HEK293T (cell line): Measurements from ENCODE around the gene TRAM2.

ENCODE experiments used
- ARNT ChIP-seq: fragments of 450-650 bp; IDR thresholded peaks from 2 replicates; pipeline ENCODE4 v1.6.1; 2017; ENCODE audit warnings: mild to moderate bottlenecking
- BHLHE40 ChIP-seq: fragments of 450-650 bp; IDR thresholded peaks from 2 replicates; pipeline ENCODE4 v1.6.1; 2016; ENCODE audit warnings: mild to moderate bottlenecking, moderate library complexity, borderline replicate concordance
- FOXA1 ChIP-seq: fragments of 450-650 bp; IDR thresholded peaks from 2 replicates; pipeline ENCODE4 v1.6.1; 2016; ENCODE audit warnings: mild to moderate bottlenecking
- FOXM1 ChIP-seq: fragments of 450-650 bp; IDR thresholded peaks from 2 replicates; pipeline ENCODE4 v1.6.1; 2017; ENCODE audit warnings: mild to moderate bottlenecking, borderline replicate concordance
- L3MBTL2 ChIP-seq: fragments of 450-650 bp; conservative IDR thresholded peaks from 2 replicates; pipeline ENCODE4 v1.6.1; 2016; ENCODE audit warnings: mild to moderate bottlenecking
- LEF1 ChIP-seq: fragments of 450-650 bp; IDR thresholded peaks from 2 replicates; pipeline ENCODE4 v1.6.1; 2017; ENCODE audit warnings: mild to moderate bottlenecking, borderline replicate concordance
- NFRKB ChIP-seq: fragments of 450-650 bp; IDR thresholded peaks from 2 replicates; pipeline ENCODE4 v1.6.1; 2016; ENCODE audit warnings: mild to moderate bottlenecking, moderate library complexity
- SUZ12 ChIP-seq: fragments of 450-650 bp; IDR thresholded peaks from 2 replicates; pipeline ENCODE4 v1.6.1; 2016; ENCODE audit warnings: mild to moderate bottlenecking
- TARDBP ChIP-seq: fragments of 450-650 bp; IDR thresholded peaks from 2 replicates; pipeline ENCODE4 v1.6.1; 2016
- ZNF384 ChIP-seq: fragments of 450-650 bp; IDR thresholded peaks from 2 replicates; pipeline ENCODE4 v1.6.1; 2016

DNA sequence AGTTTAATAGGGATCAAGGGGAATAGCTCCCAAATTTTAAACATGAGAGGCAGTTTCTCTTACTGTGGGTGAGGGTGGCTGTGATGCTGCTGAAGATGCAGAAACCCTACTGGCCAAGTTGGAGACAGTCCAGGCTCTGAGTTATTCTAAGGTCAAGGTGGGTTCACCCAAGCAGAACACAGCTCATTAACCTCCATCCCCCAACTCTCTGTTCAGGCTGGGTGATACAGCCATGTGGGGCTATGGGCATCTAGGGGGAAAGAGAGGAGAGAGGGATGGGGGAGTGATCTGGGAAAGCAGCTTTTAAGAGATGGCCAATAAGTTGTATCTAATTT is 18.9 kb upstream of the TRAM2 start:
- TF ChIP-seq ZNF384 (no peak), SUZ12 (no peak), FOXM1 (no peak), L3MBTL2 (no peak), BHLHE40 (no peak), LEF1 (no peak), TARDBP (no peak), FOXA1 (no peak), ARNT (no peak), NFRKB (no peak)
